Breast epithelium (tissue), 3 donors: ENCODE measurements around the gene TMEM18.

ENCODE experiments used
- POLR2A ChIP-seq: fragments of 450-650 bp; IDR thresholded peaks from one replicate; pipeline ENCODE4 v1.6.1; 2016; ENCODE audit warnings: antibody characterized with exemption, mild to moderate bottlenecking, moderate library complexity
- POLR2AphosphoS5 ChIP-seq, 3 donors: sonication (generic); formaldehyde crosslinking; IDR thresholded peaks; one replicate each; pipeline ENCODE4 v1.6.1; 2017; ENCODE audit warnings: antibody characterized with exemption in 3 of 3
- TF ChIP-seq, protein P1 (sequence below), 3 donors: fragments of 450-650 bp; IDR thresholded peaks; one replicate each; pipeline ENCODE4 v1.5.1; 2016 to 2017; ENCODE audit warnings: antibody characterized with exemption in 3 of 3, mild to moderate bottlenecking in 3 of 3, moderate library complexity in 3 of 3

GRCh38 chr2:689237-689636, 12.0 kb upstream of the TMEM18 start:
- TF ChIP-seq POLR2AphosphoS5 (IDR thresholded peaks at IDR 0.05): no peak
- TF ChIP-seq, protein P1, sequence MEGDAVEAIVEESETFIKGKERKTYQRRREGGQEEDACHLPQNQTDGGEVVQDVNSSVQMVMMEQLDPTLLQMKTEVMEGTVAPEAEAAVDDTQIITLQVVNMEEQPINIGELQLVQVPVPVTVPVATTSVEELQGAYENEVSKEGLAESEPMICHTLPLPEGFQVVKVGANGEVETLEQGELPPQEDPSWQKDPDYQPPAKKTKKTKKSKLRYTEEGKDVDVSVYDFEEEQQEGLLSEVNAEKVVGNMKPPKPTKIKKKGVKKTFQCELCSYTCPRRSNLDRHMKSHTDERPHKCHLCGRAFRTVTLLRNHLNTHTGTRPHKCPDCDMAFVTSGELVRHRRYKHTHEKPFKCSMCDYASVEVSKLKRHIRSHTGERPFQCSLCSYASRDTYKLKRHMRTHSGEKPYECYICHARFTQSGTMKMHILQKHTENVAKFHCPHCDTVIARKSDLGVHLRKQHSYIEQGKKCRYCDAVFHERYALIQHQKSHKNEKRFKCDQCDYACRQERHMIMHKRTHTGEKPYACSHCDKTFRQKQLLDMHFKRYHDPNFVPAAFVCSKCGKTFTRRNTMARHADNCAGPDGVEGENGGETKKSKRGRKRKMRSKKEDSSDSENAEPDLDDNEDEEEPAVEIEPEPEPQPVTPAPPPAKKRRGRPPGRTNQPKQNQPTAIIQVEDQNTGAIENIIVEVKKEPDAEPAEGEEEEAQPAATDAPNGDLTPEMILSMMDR (IDR thresholded peaks at IDR 0.05): no peak
- TF ChIP-seq POLR2A: no peak
